ENCODE data around the gene ATP2C2.

ATP2C2 gene

GRCh38 chr16:84487358-84487757 is 119.0 kb downstream of the ATP2C2 start:
- TF ChIP-seq GLIS3 (CRISPR knock-in tag; IDR thresholded peaks at IDR 0.05) (no peak), PPARA (CRISPR knock-in tag; IDR thresholded peaks at IDR 0.05; ENCODE audit: borderline replicate concordance) (no peak), ESRRG (CRISPR knock-in tag; IDR thresholded peaks at IDR 0.05) (no peak), TCF4 (CRISPR knock-in tag; IDR thresholded peaks at IDR 0.05; ENCODE audit: borderline replicate concordance) (no peak), ZC3H10 (CRISPR knock-in tag; IDR thresholded peaks at IDR 0.05) (no peak), ZNF70 (CRISPR knock-in tag; IDR thresholded peaks at IDR 0.05) (no peak), ZNF8 (CRISPR knock-in tag; IDR thresholded peaks at IDR 0.05) (no peak), RARB (CRISPR knock-in tag; IDR thresholded peaks at IDR 0.05) (no peak), ISL1 (CRISPR knock-in tag; IDR thresholded peaks at IDR 0.05) (no peak), OSR1 (CRISPR knock-in tag; IDR thresholded peaks at IDR 0.05) (no peak), ZNF565 (CRISPR knock-in tag; conservative IDR thresholded peaks at IDR 0.05; ENCODE audit: low read depth) (no peak), CSDC2 (CRISPR knock-in tag; IDR thresholded peaks at IDR 0.05) (no peak), SNAI2 (CRISPR knock-in tag; IDR thresholded peaks at IDR 0.05) (no peak), ZFP30 (CRISPR knock-in tag; IDR thresholded peaks at IDR 0.05) (no peak), CREB5 (CRISPR knock-in tag; IDR thresholded peaks at IDR 0.05; ENCODE audit: low read depth) (no peak), TOX (CRISPR knock-in tag; IDR thresholded peaks at IDR 0.05; ENCODE audit: borderline replicate concordance) (no peak), POU6F1 (CRISPR knock-in tag; IDR thresholded peaks at IDR 0.05; ENCODE audit: borderline replicate concordance, low read depth) (no peak), TSHZ2 (CRISPR knock-in tag; IDR thresholded peaks at IDR 0.05) (no peak)
- TF ChIP-seq, protein P1, sequence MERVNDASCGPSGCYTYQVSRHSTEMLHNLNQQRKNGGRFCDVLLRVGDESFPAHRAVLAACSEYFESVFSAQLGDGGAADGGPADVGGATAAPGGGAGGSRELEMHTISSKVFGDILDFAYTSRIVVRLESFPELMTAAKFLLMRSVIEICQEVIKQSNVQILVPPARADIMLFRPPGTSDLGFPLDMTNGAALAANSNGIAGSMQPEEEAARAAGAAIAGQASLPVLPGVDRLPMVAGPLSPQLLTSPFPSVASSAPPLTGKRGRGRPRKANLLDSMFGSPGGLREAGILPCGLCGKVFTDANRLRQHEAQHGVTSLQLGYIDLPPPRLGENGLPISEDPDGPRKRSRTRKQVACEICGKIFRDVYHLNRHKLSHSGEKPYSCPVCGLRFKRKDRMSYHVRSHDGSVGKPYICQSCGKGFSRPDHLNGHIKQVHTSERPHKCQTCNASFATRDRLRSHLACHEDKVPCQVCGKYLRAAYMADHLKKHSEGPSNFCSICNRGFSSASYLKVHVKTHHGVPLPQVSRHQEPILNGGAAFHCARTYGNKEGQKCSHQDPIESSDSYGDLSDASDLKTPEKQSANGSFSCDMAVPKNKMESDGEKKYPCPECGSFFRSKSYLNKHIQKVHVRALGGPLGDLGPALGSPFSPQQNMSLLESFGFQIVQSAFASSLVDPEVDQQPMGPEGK (CRISPR knock-in tag; IDR thresholded peaks at IDR 0.05; ENCODE audit: borderline replicate concordance) = no peak
- TF ChIP-seq, protein P2, sequence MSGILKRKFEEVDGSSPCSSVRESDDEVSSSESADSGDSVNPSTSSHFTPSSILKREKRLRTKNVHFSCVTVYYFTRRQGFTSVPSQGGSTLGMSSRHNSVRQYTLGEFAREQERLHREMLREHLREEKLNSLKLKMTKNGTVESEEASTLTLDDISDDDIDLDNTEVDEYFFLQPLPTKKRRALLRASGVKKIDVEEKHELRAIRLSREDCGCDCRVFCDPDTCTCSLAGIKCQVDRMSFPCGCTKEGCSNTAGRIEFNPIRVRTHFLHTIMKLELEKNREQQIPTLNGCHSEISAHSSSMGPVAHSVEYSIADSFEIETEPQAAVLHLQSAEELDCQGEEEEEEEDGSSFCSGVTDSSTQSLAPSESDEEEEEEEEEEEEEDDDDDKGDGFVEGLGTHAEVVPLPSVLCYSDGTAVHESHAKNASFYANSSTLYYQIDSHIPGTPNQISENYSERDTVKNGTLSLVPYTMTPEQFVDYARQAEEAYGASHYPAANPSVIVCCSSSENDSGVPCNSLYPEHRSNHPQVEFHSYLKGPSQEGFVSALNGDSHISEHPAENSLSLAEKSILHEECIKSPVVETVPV (CRISPR knock-in tag; IDR thresholded peaks at IDR 0.05) = no peak
- no peak for ATAC-seq

GRCh38 chr16:84489131-84489530 is 120.8 kb downstream of the ATP2C2 start:
- ATAC-seq = no peak
- TF ChIP-seq POU6F1 (CRISPR knock-in tag; IDR thresholded peaks at IDR 0.05; ENCODE audit: borderline replicate concordance, low read depth) = no peak
- no peak for TF ChIP-seq BACH2 (CRISPR knock-in tag; IDR thresholded peaks at IDR 0.05; ENCODE audit: borderline replicate concordance)
- TF ChIP-seq, protein P1 (CRISPR knock-in tag; IDR thresholded peaks at IDR 0.05; ENCODE audit: borderline replicate concordance) = no peak
- no peak for TF ChIP-seq TCF4 (CRISPR knock-in tag; IDR thresholded peaks at IDR 0.05; ENCODE audit: borderline replicate concordance)
- no peak for TF ChIP-seq ZC3H10 (CRISPR knock-in tag; IDR thresholded peaks at IDR 0.05)
- no peak for TF ChIP-seq TSHZ2 (CRISPR knock-in tag; IDR thresholded peaks at IDR 0.05)
- no peak for TF ChIP-seq ISL1 (CRISPR knock-in tag; IDR thresholded peaks at IDR 0.05)
- TF ChIP-seq CREB5 (CRISPR knock-in tag; IDR thresholded peaks at IDR 0.05; ENCODE audit: low read depth) = no peak
- no peak for TF ChIP-seq ZNF8 (CRISPR knock-in tag; IDR thresholded peaks at IDR 0.05)
- TF ChIP-seq RARB (CRISPR knock-in tag; IDR thresholded peaks at IDR 0.05) = no peak
- TF ChIP-seq ARNTL (CRISPR knock-in tag; IDR thresholded peaks at IDR 0.05; ENCODE audit: borderline replicate concordance, low read depth) = no peak
- TF ChIP-seq ZNF70 (CRISPR knock-in tag; IDR thresholded peaks at IDR 0.05) = no peak
- no peak for TF ChIP-seq ZFP30 (CRISPR knock-in tag; IDR thresholded peaks at IDR 0.05)
